ENCODE results near the gene ARHGEF28.

The ARHGEF28 gene

DNA sequence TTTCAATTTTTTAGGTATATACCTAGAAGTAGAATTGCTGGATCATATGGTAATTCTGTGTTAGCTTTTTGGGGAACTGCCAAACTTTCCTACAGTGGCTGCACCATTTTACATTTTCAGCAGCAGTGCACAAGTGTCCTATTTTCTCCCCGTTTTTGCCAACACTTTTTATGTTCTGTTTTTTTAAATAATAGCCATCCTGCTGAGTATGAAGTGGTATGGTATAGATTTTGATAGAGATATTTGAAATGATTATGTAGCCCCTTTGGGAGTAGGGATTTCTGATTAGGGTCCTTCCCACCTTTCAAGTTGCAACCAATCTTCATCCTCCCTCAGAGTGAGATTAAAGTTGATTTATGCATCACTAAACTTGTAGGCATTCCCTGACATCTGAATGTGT is 76.5 kb downstream of the ARHGEF28 start:
- DNase-seq, result no peak

DNA sequence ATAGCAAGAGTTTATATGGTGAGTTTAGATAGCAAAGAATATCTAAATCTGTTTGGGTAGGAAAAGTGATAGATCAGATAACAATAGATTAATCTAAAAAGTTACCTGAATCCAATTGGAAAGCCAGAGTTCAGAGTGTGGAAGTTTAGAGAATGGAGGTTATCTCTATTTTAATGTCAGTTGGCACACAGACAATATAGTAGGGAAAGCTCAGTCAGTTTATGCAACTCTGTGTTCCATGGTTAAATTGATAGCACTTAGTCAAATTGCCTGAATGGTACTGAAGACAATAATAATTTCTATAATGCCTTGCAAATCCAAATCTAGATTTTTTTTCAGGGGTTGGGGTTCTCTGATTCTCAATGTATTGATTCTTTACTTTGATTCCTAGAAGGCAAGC is 77.0 kb downstream of the ARHGEF28 start:
- DNase-seq, result no peak

DNA sequence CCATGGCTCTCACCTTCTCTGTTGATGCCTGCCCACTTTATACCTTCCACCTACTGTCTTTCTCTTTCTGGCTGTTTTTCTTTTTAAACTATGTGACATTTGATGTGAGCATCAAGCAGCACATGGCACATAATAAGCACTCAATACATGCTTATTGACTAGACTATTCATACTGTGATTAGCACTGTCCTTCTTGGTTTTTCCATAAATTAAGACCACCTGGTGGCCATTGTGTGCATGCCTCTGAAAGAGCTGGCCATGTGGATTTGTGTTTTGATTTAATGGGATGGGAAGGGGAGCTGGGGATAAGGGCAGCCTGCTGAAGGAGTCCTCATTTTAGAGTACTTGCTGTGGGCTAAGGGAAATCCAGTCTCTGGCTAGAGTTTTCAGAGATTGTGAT is 79.4 kb downstream of the ARHGEF28 start:
- DNase-seq, result no peak

DNA sequence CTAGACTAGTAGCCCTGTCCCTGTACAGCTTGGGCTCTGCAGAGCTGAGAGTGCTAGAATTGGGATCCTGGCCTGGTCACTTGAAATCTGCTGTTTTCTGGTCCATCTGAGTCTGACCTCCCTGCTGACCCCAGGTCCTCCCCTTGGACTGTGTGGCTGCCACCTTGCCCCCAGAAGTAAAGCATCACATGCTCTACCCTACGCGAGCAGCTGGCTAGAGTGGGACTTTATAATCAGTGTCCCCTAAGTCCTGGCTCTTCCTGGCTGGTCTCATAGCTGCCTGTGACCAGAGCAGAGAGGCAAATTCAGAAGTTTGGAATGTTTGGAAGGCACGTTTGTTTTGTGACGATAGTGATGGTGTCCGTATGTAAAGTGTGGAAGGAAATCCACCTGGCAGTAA is 81.0 kb downstream of the ARHGEF28 start:
- DNase-seq, result no peak

DNA sequence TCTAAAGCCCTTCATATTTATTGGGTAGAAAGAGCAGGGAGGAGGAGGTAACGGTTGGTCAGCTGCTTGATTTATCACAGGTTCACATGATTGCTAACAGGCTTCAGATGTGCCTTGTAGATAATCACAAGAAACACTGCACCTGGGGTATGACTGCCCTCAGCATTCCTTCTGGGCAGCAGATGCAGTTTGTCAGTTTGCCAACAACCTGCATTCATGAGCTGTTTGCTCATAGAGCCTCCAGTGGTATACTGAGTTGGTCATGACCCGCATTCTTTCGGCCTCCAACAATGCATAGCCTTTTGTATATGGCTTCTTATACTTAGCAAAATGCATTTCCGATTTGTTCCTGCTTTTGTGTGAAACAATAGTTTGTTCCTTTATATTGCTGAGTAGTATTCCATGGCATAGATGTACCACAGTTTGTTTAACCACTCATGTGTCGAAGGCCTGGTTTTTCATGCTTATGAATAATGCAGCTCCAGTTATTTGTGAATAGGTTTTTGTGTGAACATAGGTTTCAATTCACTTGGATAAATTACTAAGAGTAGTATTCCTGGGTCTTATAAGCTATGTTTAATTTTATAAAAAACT is 83.6 kb downstream of the ARHGEF28 start:
- DNase-seq, result no peak

DNA sequence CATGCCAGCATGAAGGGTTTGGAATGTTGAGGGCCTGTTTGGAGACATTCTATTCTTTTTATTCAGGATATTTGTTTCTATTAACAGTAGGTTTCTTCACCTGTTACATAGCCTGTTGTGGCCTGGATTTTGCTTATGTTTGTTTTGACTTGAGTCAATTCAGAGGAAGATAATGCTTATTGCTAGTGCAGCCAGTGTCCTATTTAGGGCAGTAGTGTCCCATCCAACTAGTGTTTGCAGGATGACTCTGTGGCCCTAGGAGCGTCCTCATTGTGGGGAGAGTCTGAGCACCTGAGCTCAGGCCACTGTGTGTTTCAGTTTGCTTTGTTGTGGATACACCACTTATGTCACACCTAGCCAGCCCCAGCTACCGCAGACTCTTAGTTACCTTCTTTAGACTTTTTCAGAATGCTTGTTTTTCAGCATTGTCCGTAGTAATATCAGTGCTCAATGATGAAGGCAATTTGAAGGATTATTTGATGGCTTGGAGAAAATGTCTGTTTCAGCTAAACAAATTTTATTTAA is 90.3 kb downstream of the ARHGEF28 start:
- DNase-seq, result no peak

DNA sequence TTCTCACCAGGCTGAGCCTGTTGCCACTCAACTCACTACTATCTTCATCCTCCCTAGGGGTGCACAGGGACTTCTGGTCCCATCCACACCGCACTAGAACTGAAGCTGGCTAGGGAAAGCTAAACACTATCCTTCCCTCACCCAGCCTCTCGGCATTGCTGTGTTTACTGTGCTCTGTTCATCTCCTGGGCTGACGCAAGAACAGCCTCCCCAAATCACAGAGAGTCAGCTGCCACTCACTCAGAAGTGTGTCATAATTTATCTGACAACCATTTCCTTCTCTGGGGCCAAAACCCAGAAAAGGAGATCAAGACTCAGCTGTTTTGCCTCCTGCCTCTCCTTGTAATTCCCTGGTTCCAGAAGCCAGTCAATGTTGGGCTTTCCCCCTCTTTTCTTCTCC is 92.8 kb downstream of the ARHGEF28 start:
- DNase-seq, result no peak

DNA sequence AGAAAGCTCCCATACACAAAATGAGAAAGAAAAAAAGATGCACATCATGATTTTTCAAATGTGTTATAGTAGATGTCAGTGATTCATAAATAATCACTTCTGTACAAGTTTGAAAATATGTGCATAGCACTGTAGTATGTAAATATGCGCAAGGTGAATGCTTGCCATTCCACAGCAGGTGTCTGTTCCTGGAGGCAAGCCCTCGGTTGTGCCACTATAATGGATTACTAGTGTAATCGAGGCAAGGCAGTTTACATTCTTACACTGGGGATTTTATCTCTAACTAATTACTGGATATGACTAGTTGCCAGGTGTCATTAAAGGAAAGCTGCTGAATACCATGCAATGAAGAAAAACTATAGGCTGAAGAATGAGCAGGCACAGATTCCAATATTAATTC is 93.6 kb downstream of the ARHGEF28 start:
- DNase-seq, result no peak

DNA sequence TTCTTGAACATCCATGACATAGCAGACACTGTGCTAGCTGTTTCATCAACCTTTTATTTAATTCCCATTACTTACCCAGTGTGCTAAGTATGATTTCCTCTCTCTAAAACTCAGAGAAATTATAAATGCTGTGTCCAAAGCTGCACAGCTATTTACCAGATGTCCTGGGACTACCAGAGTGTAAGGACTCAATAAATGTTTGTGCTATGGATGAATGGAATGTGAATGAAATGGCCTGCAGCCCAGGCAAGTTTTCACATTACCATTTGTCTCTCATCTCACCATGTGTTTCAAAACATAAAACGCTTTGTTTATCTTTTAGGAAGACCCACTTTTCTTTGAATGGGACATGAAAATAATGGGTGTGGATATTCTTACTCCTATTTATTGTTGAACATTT is 96.2 kb downstream of the ARHGEF28 start:
- no peak for DNase-seq

DNA sequence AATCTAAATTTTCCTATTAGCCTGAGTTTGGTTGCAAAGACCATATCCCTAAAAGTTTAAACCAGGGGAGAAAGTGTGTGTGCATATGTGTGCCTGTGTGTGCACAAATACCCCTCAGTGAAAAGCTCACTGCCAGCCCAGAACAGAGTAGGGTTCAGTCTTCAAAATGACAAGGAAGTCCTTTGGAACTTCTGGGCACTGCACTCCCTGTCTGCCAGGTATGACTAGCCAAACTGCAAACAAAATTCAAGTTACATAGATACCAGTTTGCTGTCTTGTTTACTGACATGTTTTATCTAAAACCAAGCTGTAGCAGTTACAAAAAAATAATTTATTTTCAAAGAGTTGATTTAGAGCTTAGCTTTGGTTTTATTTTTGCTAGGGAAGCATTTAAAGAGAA is 100.1 kb downstream of the ARHGEF28 start:
- DNase-seq, result no peak

DNA sequence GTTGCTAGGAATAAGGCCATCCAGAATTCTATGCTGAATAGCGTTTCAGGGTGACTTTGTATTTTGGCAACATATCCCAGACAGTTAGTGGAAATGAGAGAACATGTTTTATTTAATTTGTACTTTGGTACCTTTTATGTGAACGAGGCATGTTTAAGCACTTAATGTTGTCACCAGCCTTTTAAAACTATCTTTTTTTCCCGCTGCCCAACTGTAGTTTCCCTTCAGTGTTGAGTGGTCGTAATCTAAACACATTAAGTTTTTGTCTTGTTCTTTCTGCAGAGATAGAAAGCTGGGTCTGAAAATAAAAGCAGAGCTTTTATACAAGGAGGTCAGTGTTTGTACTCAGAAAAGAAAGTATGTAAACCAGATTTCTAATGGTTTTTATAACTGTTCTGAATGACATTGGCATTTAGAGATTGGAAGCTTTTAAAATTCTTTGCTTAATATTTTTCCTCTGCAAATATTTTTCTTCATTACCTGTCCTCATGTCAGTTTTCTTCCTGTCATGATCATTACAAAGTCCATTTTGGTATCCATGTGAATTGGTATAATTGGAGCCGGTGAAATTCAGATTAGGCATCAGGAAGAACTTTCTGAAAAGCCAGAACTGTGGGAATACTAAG is 100.7 kb downstream of the ARHGEF28 start:
- no peak for DNase-seq

DNA sequence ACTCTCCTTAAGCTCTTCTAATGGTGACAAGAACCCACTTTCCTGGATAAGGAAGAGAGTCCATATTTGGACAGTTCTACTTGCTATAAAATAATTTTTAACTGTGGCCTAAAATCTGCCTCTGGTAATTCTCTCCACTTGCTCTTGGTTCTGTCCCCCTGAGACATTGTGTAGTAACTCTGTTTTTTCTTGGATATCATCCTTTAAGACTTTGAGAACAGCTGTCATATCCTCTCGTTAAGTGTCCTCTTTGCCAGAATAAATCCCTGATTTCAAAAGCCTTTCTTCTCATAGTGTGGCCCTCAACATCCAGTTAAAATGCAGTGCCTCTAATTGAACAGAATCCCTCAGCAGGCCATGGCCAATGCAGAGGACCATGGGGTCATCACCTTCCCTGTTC is 101.5 kb downstream of the ARHGEF28 start:
- no peak for DNase-seq

DNA sequence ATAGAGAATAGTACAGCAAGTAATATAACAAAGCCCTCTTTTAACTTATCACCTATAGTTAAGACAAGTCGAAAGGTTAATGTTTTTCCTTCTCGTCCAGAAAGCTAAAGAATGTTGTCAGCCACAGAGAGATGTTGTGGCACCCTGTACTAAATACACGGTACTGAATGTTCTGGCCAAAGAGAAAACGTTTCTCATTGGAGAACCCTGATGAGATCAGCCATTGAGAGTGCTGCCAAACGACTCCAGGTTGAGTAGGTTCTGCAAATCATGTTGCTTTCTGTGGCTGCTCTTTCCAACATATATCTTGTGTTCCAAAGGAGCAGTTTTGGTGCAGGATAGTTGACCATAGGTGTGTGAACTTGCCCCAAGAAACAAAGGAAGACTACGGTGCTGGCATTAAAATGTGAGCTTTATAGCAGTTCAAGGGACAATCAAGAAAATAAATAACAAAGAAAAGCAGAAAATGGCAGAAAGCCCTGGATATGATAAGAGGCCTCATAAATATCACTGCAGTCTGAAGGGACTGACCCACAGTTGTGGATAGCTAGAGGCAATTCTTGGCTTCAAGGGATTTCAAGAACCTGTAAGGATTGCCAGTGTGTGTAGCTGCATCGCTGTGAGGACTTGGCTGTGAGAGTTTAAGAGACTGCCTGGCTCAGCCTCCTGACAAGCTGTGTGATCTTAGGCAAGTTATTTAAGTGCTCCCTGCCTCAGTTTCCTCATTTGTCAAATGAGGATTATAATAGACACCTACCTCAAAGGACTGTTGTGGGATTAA is 102.7 kb downstream of the ARHGEF28 start:
- DNase-seq, result no peak

DNA sequence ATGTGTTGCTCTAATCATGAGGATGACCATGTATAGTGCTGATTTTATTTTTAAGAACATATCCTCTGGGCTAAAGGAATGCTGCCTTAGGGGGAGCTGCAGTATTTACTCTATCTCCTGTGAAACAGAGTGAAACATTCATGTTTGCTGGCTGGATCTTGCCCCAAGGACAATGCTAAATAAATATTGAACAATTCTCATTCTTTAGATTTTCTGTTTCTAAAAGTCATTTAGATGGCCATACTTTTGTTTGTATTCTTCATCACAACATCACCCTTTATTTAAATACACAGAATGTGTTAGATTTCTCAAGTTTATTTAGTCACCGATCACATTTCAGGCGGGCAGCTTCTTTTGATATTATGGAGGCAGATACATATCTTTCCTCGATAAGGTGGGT is 103.3 kb downstream of the ARHGEF28 start:
- no peak for DNase-seq

DNA sequence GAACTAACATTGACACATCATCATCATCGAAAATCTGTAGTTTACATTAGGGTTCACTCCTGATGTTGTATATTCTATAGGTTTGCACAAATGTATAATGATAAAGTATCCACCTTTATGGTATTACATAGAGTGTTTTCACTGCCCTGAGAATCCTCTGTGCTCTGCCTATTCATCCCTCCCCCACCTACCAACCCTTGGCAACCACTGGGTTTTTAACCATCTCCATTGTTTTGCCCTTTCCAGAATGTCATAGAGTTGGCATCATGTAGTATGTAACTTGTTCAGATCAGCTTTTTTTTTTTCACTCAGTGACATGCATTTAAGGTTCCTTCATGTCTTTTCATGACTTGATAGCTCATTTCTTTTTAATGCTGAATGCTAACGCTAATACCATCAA is 106.0 kb downstream of the ARHGEF28 start:
- no peak for DNase-seq

DNA sequence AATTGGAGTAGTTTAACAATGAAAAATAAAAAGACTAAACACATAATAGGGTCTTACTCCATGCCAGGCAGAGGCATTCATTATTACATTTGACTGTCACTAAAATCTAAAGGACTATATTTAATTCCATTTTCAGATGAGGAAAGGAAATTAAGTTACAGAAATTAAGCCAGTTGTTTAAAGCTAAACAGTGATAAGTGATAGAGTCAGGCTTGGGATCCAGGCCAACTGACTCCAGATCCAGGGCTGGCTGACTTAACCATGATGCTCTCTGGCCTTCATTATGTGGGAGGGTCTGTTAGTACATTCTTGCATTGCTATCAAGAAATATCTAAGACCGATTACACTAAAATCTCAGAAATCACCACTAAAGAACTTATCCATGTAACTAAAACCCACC is 107.2 kb downstream of the ARHGEF28 start:
- DNase-seq, result no peak

DNA sequence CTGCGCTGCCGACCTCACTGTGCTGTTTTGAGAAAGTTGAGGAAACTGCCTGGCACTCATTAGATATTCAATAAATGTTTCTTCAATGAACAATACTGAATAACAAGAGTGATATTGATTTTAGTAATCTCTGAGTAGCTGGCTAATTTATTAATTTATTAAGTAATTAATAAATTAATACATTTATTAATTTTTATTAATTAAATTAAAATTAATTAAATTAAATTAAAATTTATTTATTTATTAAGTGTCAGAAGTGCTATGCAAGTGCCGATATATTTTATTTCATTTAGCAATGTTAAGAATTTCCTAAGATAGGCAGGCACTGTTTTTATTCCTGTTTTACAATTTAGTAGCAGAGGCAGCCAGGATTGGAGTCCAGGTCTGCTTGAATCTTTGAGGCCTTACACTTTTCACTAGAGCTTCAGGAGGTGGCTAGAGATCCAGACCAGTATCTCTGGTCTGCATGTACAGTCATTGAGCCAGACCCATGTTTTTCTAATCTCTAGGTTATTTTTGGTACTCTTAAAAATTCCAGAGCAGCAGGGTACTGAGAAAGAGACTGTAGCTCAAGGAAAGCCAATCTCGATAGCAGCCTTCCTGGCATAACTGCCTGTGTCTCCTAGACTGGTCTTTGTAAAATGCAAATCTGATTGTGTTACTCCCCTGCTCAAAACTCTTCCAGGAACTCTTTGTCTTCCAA is 109.2 kb downstream of the ARHGEF28 start:
- no peak for DNase-seq

DNA sequence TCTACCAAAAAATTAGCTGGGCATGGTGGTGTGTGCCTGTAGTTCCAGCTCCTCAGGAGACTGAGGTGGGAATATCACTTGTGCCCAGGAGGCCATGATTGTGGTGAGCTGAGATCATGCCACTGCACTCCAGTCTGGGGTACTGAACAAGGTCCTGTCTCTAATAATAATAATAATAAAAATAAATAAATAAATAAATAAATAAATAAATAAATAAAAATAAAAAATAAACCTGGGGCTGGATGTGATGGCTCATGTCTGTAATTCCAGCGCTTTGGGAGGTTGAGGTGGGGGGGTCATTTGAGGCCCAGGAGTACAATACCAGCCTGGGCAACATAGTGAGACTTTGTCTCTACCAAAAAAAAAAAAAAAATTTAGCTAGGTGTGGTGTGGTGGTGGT is 113.7 kb downstream of the ARHGEF28 start:
- no peak for DNase-seq

DNA sequence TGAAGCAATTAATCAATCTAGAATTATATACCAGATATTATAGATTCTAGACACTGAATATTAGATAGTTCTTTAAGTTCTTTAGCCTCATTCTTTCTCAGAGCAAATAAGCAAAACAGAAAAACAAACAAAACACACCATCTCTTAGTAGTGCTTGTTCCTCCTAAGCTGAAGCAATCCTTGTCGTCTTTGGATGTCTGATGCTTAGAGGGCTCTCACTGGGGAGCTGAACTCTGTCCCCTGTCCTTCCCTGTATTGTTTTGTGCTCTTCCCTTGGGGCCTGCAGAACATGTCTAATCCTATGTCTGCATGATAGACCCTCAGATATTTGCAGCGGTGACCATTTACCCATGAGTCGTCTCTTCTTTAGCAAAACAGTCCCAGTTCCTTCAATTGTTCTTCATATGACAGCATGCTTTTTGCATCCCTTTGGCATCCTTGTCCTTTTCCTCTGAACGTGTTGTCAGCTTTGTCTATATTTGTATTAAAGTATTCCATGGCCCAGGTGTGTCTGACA is 114.3 kb downstream of the ARHGEF28 start:
- no peak for DNase-seq

DNA sequence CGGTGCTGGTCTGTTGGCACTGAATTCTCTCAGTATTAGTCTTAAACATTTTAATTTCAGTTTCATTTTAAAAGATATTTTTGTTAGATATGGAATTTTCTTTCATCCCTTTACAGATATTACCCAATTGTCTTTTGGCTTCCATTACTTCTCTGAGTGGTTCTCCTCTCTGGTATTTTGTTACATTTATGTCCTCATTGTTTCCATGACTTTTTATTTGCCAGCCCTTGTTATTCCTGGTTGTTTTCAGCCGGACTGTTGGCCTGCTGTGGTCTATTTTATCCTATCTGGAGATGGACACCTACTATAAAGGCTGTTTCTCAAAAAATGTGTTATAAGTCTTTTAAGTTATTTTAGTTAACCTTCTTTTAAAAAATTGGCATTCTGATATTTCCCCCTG is 117.2 kb downstream of the ARHGEF28 start:
- no peak for DNase-seq

DNA sequence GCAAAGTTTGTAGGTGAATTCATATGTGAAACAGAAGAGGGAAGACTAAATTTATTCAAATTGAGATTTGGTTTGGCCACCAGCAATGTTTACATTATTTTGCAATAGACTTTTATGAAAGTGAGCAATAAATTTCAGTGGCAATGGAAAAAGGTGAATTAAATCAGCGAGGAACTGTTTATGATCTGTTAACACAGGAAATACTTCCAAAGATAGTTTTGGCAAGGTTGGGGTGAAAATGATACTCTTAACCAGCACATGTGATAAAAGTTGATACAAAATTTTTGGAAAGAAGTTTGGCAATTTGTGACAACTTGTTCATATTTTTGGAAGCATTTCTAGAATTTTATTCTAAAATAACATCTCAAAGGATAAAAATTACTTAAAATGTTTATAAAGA is 119.8 kb downstream of the ARHGEF28 start:
- DNase-seq, result no peak

DNA sequence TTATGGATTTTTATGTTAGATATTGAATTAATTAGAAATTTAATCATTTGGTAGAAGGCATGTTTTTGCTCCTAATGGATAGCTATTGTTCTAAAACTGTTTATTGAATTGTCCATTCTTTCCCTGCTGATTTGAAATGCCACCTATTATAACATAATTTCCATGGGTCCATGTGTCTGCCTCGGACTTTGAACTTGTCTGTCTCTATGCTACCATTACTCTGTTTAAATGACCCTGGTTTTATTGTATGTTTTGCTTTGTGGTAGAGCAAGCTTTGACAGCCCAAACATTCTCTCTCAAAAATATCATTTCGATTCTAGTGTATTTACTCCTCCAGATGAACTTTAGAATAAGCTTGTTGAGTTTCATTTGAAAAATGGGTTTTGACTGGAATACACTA is 120.6 kb downstream of the ARHGEF28 start:
- DNase-seq, result no peak

DNA sequence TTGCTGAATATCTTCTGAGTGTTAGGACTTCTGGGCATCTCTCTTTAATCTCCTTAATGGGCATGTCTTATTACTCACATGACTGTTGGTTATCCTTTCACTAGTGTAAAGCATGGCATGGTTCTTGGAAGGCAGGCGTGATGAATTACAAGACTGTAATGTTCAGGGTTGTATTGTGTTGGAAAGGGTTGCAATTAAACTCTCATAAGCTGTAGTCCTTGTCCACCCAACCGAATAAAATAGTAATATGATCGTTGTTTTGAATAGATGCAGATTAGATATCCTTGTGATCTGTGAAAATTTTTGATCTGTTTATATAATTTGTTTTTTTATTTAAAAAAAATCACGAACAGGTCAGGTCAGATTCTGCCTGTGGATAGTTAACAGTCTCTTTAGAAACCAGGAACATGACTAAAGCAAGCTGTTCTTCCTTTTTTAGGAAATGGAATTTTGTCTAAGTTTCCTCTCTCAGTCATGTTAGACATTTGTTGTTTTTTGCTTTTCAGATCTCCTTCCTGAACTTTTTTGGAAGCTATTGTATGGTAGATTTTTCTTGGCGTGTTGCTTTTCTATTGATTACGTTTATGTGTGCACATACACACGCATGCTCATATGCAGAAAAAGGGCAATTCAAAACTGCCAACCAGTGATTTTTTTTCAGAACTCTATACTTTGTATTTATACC is 121.8 kb downstream of the ARHGEF28 start:
- DNase-seq, result no peak

Data from suppressor macrophage treated with lipopolysaccharide for 4 hours (primary cell).